ENCODE data around the gene SLC17A5. TPM values are rescaled to one million over a fixed set of nuclear protein-coding genes. Genes with fewer than 3 reads are reported as not detected.

The SLC17A5 gene
- total RNA-seq, 2 experiments from 2014 or later = 7.4 to 9.6 TPM

GRCh38 chr6:73695619-73696421 is 42.0 kb upstream of the SLC17A5 start, which contains the start of gene CD109:
CD109 (plus strand) TSS chr6:73696203; CDS start chr6:73696216, 13 bp downstream.
- H3K4me1 ChIP-seq (ENCODE audit: insufficient read depth, low read length, poor library complexity, severe bottlenecking) = no peaks in the 10 kb centered on the region
- H2AFZ ChIP-seq (ENCODE audit: low read length) = no peak within 1 kb of the TSS
- intact Hi-C loops (cut with micrococcal nuclease; ENCODE audit: unreplicated experiment) = no loop called here
- H3K9me3 ChIP-seq (ENCODE audit: low read length) = no peaks in the 10 kb centered on the region
- DNase-seq (ENCODE audit: low spot score) = no peak
- H3K36me3 ChIP-seq (ENCODE audit: insufficient read depth, low read length) = no peaks in the 10 kb centered on the region
- no peaks in the 10 kb centered on the region for H4K20me1 ChIP-seq (ENCODE audit: insufficient read depth, low read length)
- no peaks in the 10 kb centered on the region for H3K9me2 ChIP-seq (ENCODE audit: insufficient read depth, low read length)
- no peak within 1 kb of the TSS for H3K4me2 ChIP-seq (ENCODE audit: low read length)
- no peak within 1 kb of the TSS for H3K4me3 ChIP-seq (ENCODE audit: low read depth, low read length, poor library complexity, severe bottlenecking)
- POLR2A ChIA-PET = interaction anchor here (1.1 kb wide), 1 partner anchor 166 kb away, joined by 3 read pairs; no protein-coding TSS in a partner anchor
- no peak within 1 kb of the TSS for H3K27ac ChIP-seq (ENCODE audit: low read depth, low read length, poor library complexity, severe bottlenecking)
- no TSS peak for BruUV-seq (replicated peaks)
- H3K79me2 ChIP-seq (ENCODE audit: insufficient read depth, low read depth, low read length) = no peaks in the 10 kb centered on the region
- no peak for TF ChIP-seq CTCF (conservative IDR thresholded peaks at IDR 0.05; ENCODE audit: low read length)
- no peak for TF ChIP-seq EZH2phosphoT487 (IDR thresholded peaks at IDR 0.05; ENCODE audit: borderline replicate concordance, low read depth, low read length)
- CTCF ChIA-PET (ENCODE audit: unreplicated experiment) = no interaction called here

GRCh38 chr6:73694711-73695411 is 41.1 kb upstream of the SLC17A5 start:
- no peaks in the 10 kb centered on the region for H3K79me2 ChIP-seq (ENCODE audit: insufficient read depth, low read depth, low read length)
- ChIA-PET CTCF (ENCODE audit: unreplicated experiment) (no interaction called here), POLR2A (no interaction called here)
- no peaks in the 10 kb centered on the region for H3K36me3 ChIP-seq (ENCODE audit: insufficient read depth, low read length)
- H3K9me3 ChIP-seq (ENCODE audit: low read length) = no peaks in the 10 kb centered on the region
- H3K27ac ChIP-seq (ENCODE audit: low read depth, low read length, poor library complexity, severe bottlenecking) = no peak overlapping the region
- no TSS peak for BruUV-seq (replicated peaks)
- TF ChIP-seq CTCF (conservative IDR thresholded peaks at IDR 0.05; ENCODE audit: low read length) = no peak
- no peak for TF ChIP-seq EZH2phosphoT487 (IDR thresholded peaks at IDR 0.05; ENCODE audit: borderline replicate concordance, low read depth, low read length)
- no peak overlapping the region for H3K4me3 ChIP-seq (ENCODE audit: low read depth, low read length, poor library complexity, severe bottlenecking)
- no peaks in the 10 kb centered on the region for H3K4me1 ChIP-seq (ENCODE audit: insufficient read depth, low read length, poor library complexity, severe bottlenecking)
- H3K4me2 ChIP-seq (ENCODE audit: low read length) = no peak overlapping the region
- H4K20me1 ChIP-seq (ENCODE audit: insufficient read depth, low read length) = no peaks in the 10 kb centered on the region
- intact Hi-C loops (cut with micrococcal nuclease; ENCODE audit: unreplicated experiment) = no loop called here
- DNase-seq (ENCODE audit: low spot score) = no peak
- no peak overlapping the region for H2AFZ ChIP-seq (ENCODE audit: low read length)
- H3K9me2 ChIP-seq (ENCODE audit: insufficient read depth, low read length) = no peaks in the 10 kb centered on the region

DNA sequence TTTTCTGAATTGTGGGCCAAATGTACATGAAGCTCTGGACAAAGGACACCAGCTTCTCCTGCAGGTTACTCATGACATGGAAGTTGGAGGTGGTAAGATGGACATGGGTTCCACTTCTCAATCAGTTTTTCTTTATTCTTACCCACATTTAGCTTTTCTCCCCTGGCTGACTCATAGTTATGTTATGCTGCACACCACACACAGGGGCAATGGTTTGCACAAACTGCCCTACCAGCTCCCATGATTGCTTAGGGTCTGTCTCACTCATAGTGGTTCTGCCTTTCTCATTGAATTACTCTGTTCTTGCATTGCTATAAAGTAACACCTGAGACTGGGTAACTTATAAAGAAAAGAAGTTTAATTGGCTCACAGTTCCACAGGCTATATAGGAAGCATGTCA is 37.7 kb upstream of the SLC17A5 start:
- ChIA-PET CTCF (ENCODE audit: unreplicated experiment) (no interaction called here), POLR2A (no interaction called here)
- Histone ChIP-seq H3K27ac (ENCODE audit: low read depth, low read length, poor library complexity, severe bottlenecking) (no peak overlapping the region), H2AFZ (ENCODE audit: low read length) (no peak overlapping the region), H3K9me3 (ENCODE audit: low read length) (no peaks in the 10 kb centered on the region), H3K9me2 (ENCODE audit: insufficient read depth, low read length) (no peaks in the 10 kb centered on the region), H3K36me3 (ENCODE audit: insufficient read depth, low read length) (no peaks in the 10 kb centered on the region), H3K79me2 (ENCODE audit: insufficient read depth, low read depth, low read length) (no peaks in the 10 kb centered on the region), H3K4me3 (ENCODE audit: low read depth, low read length, poor library complexity, severe bottlenecking) (no peak overlapping the region), H4K20me1 (ENCODE audit: insufficient read depth, low read length) (no peaks in the 10 kb centered on the region; the same call in 1 of the 2 replicates), H3K4me1 (ENCODE audit: insufficient read depth, low read length, poor library complexity, severe bottlenecking) (no peaks in the 10 kb centered on the region), H3K4me2 (ENCODE audit: low read length) (no peak overlapping the region)
- no peak for DNase-seq (ENCODE audit: low spot score)
- intact Hi-C loops (cut with micrococcal nuclease; ENCODE audit: unreplicated experiment) = no loop called here
- no TSS peak for BruUV-seq (replicated peaks)
- TF ChIP-seq EZH2phosphoT487 (IDR thresholded peaks at IDR 0.05; ENCODE audit: borderline replicate concordance, low read depth, low read length) = no peak
- no peak for TF ChIP-seq CTCF (conservative IDR thresholded peaks at IDR 0.05; ENCODE audit: low read length)
